Colonic mucosa (tissue), 4 donors: ENCODE data around the gene NEK10. TPM values are rescaled to one million over a fixed set of nuclear protein-coding genes. Genes with fewer than 3 reads are reported as not detected.

Source experiments
- DNase-seq: peaks from one replicate; pipeline ENCODE4 v3.0.0-alpha.2; 2020
- H3K27ac ChIP-seq: fragments of 200-600 bp; one replicate; pipeline ENCODE4 v1.8.0; 2021
- H3K27me3 ChIP-seq: fragments of 200-600 bp; one replicate; pipeline ENCODE4 v1.8.0; 2021
- H3K36me3 ChIP-seq: fragments of 200-600 bp; one replicate; pipeline ENCODE4 v1.8.0; 2021
- H3K4me1 ChIP-seq: fragments of 200-600 bp; one replicate; pipeline ENCODE4 v1.8.0; 2021; ENCODE audit warnings: mild to moderate bottlenecking
- H3K4me3 ChIP-seq: fragments of 200-600 bp; one replicate; pipeline ENCODE4 v1.8.0; 2021
- H3K9ac ChIP-seq, 2 donors: one replicate each; pipeline ENCODE4 v1.7.0; 2013; ENCODE audit warnings: control low read depth in 2 of 2, low read depth in 2 of 2, low read length in 2 of 2
- H3K9me3 ChIP-seq: fragments of 200-600 bp; one replicate; pipeline ENCODE4 v1.8.0; 2021
- intact Hi-C: fragments of 100-400 bp; cut with DNase I; formaldehyde crosslinking; loops from one replicate; pipeline ENCODE4 v1.14.1; 2022
- total RNA-seq, 2 donors: library from RNA; stranded (reverse); fragmentation: NEBNext Ultra II Directional in 1 of 2; extraction: Animal tissue kit (Norgen Biotek cat#: 25700) in 1 of 2; gene quantifications; one replicate each; pipeline ENCODE4 v1.2.1, GENCODE V29; 2021
- TF ChIP-seq, protein P1 (sequence below): fragments of 200-600 bp; IDR thresholded peaks from one replicate; pipeline ENCODE4 v1.8.0; 2022; ENCODE audit warnings: antibody characterized with exemption, mild to moderate bottlenecking
- donor health status: healthy.
- donor health status: DM: no; HTN: no; CAD: no.
- donor health status: DM: no; HTN: no; CAD: no.

The NEK10 gene
- total RNA-seq, 2 donors from 2014 or later: 0.67 to 0.88 TPM

GRCh38 chr3:27166888-27167287 lies 202.3 kb downstream of the NEK10 start:
- TF ChIP-seq, protein P1, sequence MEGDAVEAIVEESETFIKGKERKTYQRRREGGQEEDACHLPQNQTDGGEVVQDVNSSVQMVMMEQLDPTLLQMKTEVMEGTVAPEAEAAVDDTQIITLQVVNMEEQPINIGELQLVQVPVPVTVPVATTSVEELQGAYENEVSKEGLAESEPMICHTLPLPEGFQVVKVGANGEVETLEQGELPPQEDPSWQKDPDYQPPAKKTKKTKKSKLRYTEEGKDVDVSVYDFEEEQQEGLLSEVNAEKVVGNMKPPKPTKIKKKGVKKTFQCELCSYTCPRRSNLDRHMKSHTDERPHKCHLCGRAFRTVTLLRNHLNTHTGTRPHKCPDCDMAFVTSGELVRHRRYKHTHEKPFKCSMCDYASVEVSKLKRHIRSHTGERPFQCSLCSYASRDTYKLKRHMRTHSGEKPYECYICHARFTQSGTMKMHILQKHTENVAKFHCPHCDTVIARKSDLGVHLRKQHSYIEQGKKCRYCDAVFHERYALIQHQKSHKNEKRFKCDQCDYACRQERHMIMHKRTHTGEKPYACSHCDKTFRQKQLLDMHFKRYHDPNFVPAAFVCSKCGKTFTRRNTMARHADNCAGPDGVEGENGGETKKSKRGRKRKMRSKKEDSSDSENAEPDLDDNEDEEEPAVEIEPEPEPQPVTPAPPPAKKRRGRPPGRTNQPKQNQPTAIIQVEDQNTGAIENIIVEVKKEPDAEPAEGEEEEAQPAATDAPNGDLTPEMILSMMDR: no peak
- intact Hi-C loops: no loop called here
- H3K9me3 ChIP-seq: no peaks in the 10 kb centered on the region

DNA sequence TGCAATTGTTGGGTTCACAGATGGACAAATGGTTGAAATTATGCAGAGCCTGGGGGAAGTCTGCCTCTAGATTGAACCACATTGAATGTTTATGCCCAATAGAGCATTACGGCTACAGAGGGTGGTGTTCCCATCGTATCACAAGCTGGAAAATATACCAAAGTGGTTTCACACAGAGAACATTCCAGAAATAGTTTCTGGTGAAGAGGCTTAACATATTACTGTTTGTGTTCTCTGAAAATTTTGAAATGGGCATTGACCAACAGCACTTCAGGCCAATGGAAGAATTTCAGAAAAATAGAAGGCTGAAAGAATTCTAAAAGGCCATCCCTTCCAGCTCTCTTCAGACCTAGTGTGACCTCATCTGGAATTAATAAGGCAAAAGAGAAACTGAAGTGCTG lies 203.9 kb downstream of the NEK10 start:
- no peaks in the 10 kb centered on the region for H3K27me3 ChIP-seq
- H3K36me3 ChIP-seq: no peaks in the 10 kb centered on the region
- no peak for DNase-seq
- no peaks in the 10 kb centered on the region for H3K4me1 ChIP-seq
- no peak overlapping the region for H3K9ac ChIP-seq
- intact Hi-C loops: no loop called here
- H3K4me3 ChIP-seq: no peak overlapping the region
- TF ChIP-seq, protein P1: no peak
- H3K9me3 ChIP-seq: no peaks in the 10 kb centered on the region
- no peak overlapping the region for H3K27ac ChIP-seq

More at GRCh38 chr3:27166888-27167287, 202.3 kb downstream of the NEK10 start:
- Histone ChIP-seq H3K36me3 (no peaks in the 10 kb centered on the region), H3K27me3 (no peaks in the 10 kb centered on the region), H3K4me3 (no peak overlapping the region), H3K9ac (no peak overlapping the region), H3K4me1 (no peaks in the 10 kb centered on the region), H3K27ac (no peak overlapping the region)
- DNase-seq: no peak

DNA sequence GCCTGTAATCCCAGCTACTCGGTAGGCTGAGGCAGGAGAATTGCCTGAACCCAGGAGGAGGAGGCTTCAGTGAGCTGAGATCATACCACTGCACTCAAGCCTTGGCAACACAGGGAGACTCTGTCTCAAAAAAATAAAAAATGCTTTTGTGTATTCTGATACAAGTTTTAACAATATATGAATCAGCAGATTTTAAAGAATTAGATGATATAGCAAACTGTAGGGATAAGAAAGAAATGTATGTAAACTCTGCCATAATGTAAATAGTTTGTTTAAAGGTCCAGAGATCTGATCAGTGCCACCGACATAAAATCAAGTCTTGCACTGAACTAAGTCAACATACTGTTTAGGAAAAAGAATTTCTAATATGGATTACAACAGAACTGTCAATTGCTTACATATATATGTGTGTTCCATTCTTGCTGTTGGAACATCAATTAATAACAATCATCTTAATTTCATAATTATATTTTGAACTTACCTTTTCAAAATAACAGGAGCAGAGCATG lies 208.3 kb downstream of the NEK10 start:
- H3K27ac ChIP-seq: no peak overlapping the region
- H3K9me3 ChIP-seq: no peaks in the 10 kb centered on the region
- H3K9ac ChIP-seq: no peak overlapping the region
- no peaks in the 10 kb centered on the region for H3K36me3 ChIP-seq
- TF ChIP-seq, protein P1: no peak
- intact Hi-C loops: no loop called here
- no peak for DNase-seq
- no peaks in the 10 kb centered on the region for H3K4me1 ChIP-seq
- H3K4me3 ChIP-seq: no peak overlapping the region
- H3K27me3 ChIP-seq: no peaks in the 10 kb centered on the region

GRCh38 chr3:27160146-27160545 lies 209.0 kb downstream of the NEK10 start:
- intact Hi-C loops: no loop called here
- no peak overlapping the region for H3K4me3 ChIP-seq
- H3K9ac ChIP-seq: no peak overlapping the region
- H3K4me1 ChIP-seq: no peaks in the 10 kb centered on the region
- H3K36me3 ChIP-seq: no peaks in the 10 kb centered on the region
- no peak for DNase-seq
- H3K27me3 ChIP-seq: no peaks in the 10 kb centered on the region
- no peak overlapping the region for H3K27ac ChIP-seq
- H3K9me3 ChIP-seq: no peaks in the 10 kb centered on the region
- TF ChIP-seq, protein P1: no peak

DNA sequence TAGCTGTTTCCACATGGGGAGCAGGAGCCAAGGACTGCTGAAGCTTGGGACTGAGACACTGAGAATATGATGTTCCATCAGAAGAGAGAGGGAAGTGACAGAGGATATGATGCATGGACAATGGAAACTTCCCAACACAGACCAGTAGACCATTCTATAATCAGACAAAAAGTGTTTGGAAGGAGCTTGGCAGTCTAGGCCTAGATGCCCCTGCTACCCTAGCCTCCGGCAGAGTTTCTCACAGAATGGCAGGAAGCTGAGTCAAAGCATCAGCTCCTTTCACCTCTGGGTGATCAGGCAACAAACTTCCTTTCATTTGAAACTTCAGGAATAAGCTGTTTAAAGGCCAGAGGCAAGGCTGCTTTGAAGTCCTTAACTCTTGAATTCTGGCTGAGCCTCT lies 222.0 kb downstream of the NEK10 start:
- DNase-seq: no peak
- no peak overlapping the region for H3K4me3 ChIP-seq
- TF ChIP-seq, protein P1: no peak
- intact Hi-C loops: no loop called here
- no peak overlapping the region for H3K9ac ChIP-seq
- H3K36me3 ChIP-seq: no peaks in the 10 kb centered on the region
- no peak overlapping the region for H3K27ac ChIP-seq
- H3K9me3 ChIP-seq: no peaks in the 10 kb centered on the region
- no peaks in the 10 kb centered on the region for H3K4me1 ChIP-seq
- no peaks in the 10 kb centered on the region for H3K27me3 ChIP-seq
